ENCODE results near the gene RBP5. TPM values are rescaled to one million over a fixed set of nuclear protein-coding genes. Genes with fewer than 3 reads are reported as not detected.

The RBP5 gene
- total RNA-seq, 2 donors from 2014 or later, result 19.3 to 31.2 TPM

- H3K36me3 Mint-ChIP-seq (ENCODE audit: low read depth), result peaks cover 18% of the 10 kb centered on the region
- peaks cover 46% of the 10 kb centered on the region for H3K4me1 Mint-ChIP-seq
- H3K27ac Mint-ChIP-seq, result peak overlapping the region; percentile 48
- Histone ChIP-seq H3K9ac (ENCODE audit: extremely low read depth, low read length, poor library complexity, severe bottlenecking) (no peak overlapping the region), H3K36me3 (ENCODE audit: control insufficient read depth, insufficient read depth, low read length) (no peaks in the 10 kb centered on the region), H3K27ac (ENCODE audit: low read depth, low read length) (no peak overlapping the region), H3K4me3 (ENCODE audit: low read length) (no peak overlapping the region), H3K4me1 (ENCODE audit: control insufficient read depth, insufficient read depth, low read length) (peaks cover 9% of the 10 kb centered on the region), H3K27me3 (ENCODE audit: control insufficient read depth, insufficient read depth, low read length, poor library complexity, severe bottlenecking) (no peaks in the 10 kb centered on the region), H3K9me3 (ENCODE audit: control insufficient read depth, low read length) (no peaks in the 10 kb centered on the region)
- H3K9me3 Mint-ChIP-seq, result no peaks in the 10 kb centered on the region
- WGBS, 2 experiments (ENCODE audit: insufficient coverage in 1 of 2, insufficient read length in 1 of 2), result 89% methylated on average over 1 to 9 of the region's 11 CpGs
- peak overlapping the region; percentile 25 for H3K4me3 Mint-ChIP-seq
- no peaks in the 10 kb centered on the region for H3K27me3 Mint-ChIP-seq (ENCODE audit: insufficient read depth)
- no peak for TF ChIP-seq CTCF (conservative IDR thresholded peaks at IDR 0.05)
- no peak for DNase-seq
These were observed 4.7 kb downstream of the RBP5 start for GRCh38 chr12:7123806-7124522.

- Mint-ChIP-seq H3K27me3 (ENCODE audit: insufficient read depth) (no peaks in the 10 kb centered on the region), H3K27ac (peak overlapping the region; percentile 54), H3K36me3 (ENCODE audit: low read depth) (peaks cover 18% of the 10 kb centered on the region), H3K4me3 (peak overlapping the region; percentile 25), H3K4me1 (peaks cover 37% of the 10 kb centered on the region), H3K9me3 (no peaks in the 10 kb centered on the region)
- H3K27ac ChIP-seq (ENCODE audit: low read depth, low read length), result no peak overlapping the region
- no peaks in the 10 kb centered on the region for H3K36me3 ChIP-seq (ENCODE audit: control insufficient read depth, insufficient read depth, low read length)
- peaks cover 4% of the 10 kb centered on the region for H3K4me1 ChIP-seq (ENCODE audit: control insufficient read depth, insufficient read depth, low read length)
- 93 to 97% methylated on average over 5 to 7 of the region's 7 CpGs for WGBS, 2 experiments (ENCODE audit: insufficient coverage in 1 of 2, insufficient read length in 1 of 2)
- no peaks in the 10 kb centered on the region for H3K9me3 ChIP-seq (ENCODE audit: control insufficient read depth, low read length)
- no peak for DNase-seq
- no peak overlapping the region for H3K4me3 ChIP-seq (ENCODE audit: low read length)
- no peaks in the 10 kb centered on the region for H3K27me3 ChIP-seq (ENCODE audit: control insufficient read depth, insufficient read depth, low read length, poor library complexity, severe bottlenecking)
- TF ChIP-seq CTCF (conservative IDR thresholded peaks at IDR 0.05), result no peak
- H3K9ac ChIP-seq (ENCODE audit: extremely low read depth, low read length, poor library complexity, severe bottlenecking), result no peak overlapping the region
These were observed 5.6 kb downstream of the RBP5 start for GRCh38 chr12:7122811-7123769.

- Mint-ChIP-seq H3K4me3 (no peak overlapping the region), H3K4me1 (peaks cover 31% of the 10 kb centered on the region), H3K36me3 (ENCODE audit: low read depth) (peaks cover 25% of the 10 kb centered on the region), H3K27ac (no peak overlapping the region), H3K9me3 (no peaks in the 10 kb centered on the region), H3K27me3 (ENCODE audit: insufficient read depth) (peaks cover 1% of the 10 kb centered on the region)
- TF ChIP-seq CTCF (conservative IDR thresholded peaks at IDR 0.05), result no peak
- Histone ChIP-seq H3K4me1 (ENCODE audit: control insufficient read depth, insufficient read depth, low read length) (no peaks in the 10 kb centered on the region), H3K27me3 (ENCODE audit: control insufficient read depth, insufficient read depth, low read length, poor library complexity, severe bottlenecking) (no peaks in the 10 kb centered on the region), H3K27ac (ENCODE audit: low read depth, low read length) (no peak overlapping the region), H3K9ac (ENCODE audit: extremely low read depth, low read length, poor library complexity, severe bottlenecking) (no peak overlapping the region), H3K9me3 (ENCODE audit: control insufficient read depth, low read length) (no peaks in the 10 kb centered on the region), H3K36me3 (ENCODE audit: control insufficient read depth, insufficient read depth, low read length) (no peaks in the 10 kb centered on the region), H3K4me3 (ENCODE audit: low read length) (no peak overlapping the region)
- no peak for DNase-seq
- 83 to 88% methylated on average over 1 to 5 of the region's 5 CpGs for WGBS, 2 experiments (ENCODE audit: insufficient coverage in 1 of 2, insufficient read length in 1 of 2)
These were observed 7.4 kb downstream of the RBP5 start for GRCh38 chr12:7121324-7121723.
